NCI-H128 (cell line): ENCODE data around the gene ZIC2.

Experiments
- DNase-seq: peaks from one replicate; lab custom pipeline; 2025; ENCODE audit not compliant: unreplicated experiment; lab: John Stamatoyannopoulos, UW

The ZIC2 gene

DNA sequence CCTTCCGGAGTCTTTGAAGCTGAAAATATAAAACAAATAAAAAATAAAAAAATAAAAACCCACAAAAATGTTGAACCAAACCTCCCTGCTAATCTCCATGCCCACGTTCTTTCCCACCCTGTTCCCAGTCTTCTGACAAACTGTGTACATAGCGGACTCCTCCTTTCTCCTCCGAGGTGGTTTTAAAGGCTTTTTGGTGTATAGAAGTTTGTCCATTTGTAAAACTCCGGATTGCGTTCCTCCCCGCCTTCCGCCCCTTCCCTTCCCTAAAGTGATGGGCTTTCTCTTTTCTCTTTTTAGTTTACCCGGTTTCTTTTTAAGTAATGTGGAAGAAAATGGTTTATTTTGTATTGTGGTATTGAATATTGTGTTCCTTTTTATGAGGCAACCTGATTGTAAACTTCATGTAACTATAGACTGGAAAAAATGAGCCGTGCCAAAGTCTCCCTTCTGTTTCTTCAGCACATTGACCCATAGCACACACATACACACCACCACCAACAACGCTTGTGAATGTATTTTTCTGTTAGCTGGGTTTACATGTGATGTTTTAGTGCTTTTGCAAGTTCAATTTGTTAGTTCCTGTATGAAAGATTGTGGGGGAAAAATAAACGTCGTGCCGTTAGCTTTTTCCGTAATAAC, 4.4 kb downstream of the ZIC2 start:
- no peak for DNase-seq

DNA sequence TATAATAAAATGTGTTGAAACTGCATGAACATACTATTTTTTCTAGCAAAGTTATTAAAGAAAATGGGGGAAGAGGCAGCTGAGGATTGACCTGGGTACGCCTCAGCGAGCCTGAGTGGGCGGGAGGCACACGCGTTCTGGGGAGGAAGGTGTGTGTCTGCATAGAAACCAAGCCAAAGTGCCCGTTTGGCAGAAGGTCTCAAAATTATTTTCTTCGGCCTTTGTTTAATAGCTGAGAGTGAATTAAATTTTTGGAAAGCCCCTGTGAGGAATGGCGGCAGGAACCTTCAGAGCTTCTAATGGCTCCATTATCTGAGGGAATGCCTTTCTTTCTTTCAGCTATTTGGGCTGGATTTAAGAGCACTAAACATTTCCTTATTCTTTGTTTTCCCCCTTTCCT, 5.2 kb downstream of the ZIC2 start:
- DNase-seq = no peak

DNA sequence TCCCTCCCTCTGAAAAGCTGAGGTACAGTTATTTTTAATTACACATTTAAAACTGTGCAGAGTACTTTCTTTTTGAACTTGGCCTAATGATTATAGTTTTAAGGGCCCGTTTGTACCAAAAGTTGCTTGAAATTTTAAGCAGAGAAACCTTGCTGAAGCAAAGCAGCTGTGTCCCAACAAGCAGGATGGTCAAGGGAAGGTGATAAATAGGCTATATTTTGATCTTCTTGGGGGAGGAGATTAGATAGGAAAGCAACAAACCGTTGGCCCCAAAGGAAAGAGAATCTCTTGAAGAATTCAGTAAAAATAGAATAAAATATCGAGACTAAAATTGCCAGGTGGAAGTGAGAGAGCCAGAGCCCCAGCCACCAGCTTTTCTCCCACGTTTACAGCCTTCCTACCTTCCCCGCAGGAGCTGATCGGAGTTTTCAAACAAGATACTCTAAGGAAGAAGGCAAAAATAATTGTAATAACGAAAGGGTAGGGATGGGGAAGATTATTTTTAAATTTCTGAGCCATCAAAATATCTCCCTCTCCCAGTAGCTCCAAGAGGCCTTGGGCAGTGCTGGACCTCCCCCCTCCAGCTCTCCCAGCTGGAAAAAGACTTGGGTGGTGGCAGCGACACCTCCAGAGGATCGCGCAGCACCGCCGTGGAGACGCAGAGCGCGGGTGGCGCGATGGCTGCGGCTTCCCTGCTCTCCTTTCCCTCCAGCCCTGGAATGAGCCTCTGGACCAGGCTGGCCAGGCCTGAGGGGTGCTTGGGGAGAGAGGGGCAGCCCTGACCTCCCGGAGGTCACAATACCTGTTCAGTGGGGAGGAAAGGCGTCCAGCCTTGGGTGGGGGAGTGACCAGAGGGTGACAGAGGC, 5.8 kb downstream of the ZIC2 start:
- DNase-seq = no peak

DNA sequence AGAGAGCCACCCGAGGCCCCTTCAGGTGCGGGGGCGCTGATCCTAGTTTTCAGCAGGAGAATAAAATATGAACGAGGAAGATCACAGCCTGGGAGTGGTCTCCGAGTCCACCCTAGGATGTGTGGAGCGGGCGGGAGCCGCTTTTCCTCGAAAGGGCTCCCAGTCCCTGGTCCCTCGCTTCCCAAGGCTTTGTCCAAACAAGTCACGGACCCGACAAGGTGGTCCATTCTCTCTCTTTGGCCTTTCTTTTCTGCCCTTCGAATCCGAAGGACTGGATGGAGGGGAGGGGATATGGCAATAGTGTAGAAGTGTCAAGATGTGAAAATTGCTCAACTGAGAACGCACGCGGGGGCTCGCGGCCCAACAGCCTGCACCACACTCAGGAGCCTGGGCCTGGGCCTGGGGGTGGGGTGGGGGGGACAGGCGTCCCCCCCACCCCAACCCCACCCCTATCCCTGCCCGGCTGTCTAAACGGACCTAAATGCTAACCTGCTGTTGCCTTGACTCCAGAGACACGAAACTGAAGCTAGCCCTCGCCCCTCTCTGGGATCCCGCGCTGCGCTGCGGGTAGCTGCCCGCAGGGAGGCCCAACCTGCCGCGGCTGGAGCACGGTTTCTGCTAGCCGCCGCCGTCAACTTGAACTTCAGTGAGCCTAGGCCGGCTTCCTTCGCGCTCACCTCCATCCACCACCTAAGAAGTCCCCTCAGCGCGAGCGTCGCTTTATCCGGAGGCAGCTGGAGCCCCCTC, 7.1 kb downstream of the ZIC2 start:
- DNase-seq = no peak

DNA sequence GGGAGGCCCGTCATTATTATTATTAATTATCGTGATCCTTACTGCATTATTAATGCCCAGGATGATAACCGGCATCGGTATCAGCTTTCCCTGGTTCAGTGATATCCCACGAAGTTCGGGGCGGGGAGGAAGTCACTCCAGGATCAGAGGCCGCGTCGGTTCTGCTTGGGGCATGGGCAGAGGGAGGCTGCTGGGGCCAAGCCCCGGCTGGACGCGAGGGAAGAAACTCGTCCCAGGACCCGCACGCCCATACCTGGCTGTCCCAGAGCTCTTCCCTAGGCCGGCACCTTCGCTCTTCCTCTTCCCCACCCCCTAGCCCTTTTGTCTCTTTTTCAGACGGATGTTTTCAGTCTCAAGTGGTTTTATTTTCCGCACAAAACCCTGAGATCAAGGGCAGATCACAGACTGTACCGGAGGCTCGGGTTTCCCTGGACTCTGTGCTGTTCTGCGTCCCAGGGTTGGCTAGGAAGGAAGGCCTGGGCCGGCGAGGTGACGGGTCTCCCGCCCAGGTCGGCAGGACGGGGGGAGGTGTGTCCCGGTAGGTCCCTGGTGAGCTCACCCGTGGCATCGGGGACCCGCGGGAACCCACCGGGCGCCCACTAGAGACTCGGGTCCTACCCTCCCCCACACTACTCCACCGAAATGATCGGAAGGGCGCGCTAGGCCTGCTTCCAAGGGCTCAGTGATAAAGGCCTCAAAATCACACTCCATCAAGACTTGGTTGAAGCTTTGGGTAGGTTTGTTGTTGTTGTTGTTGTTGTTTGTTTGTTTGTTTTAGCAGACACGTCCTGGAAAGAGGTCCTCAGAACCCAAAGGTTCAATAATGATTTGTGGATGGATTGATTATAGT, 7.9 kb downstream of the ZIC2 start:
- DNase-seq = no peak

DNA sequence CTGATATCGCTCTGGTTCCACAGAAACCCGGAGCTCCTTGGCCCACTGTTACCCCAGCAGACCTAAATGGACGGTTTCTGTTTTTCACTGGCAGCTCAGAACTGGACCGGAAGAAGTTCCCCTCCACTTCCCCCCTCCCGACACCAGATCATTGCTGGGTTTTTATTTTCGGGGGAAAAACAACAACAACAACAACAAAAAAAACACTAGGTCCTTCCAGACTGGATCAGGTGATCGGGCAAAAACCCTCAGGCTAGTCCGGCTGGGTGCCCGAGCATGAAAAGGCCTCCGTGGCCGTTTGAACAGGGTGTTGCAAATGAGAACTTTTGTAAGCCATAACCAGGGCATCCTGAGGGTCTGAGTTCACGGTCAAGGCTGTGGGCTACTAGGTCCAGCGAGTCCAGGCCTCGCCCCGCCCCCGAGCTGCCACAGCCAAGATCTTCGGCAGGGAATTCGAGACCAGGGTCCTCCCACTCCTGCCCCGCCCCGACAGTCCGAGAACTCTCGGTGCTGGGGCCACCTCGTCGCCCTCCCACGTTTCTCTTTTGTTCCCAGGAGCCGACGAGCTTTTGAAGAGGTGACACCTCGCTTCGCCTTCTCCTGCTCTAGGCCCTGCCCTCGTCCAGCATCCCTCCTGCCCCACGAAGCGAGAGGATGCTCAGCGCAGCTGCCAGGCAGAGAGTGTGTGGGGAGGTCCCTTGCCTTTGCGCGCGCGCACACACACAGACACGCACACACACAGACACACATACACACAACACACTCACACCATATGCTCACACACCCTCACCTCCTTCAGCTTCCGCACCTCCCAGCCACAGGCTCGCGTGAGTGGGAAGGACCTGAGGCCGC, 8.8 kb downstream of the ZIC2 start:
- no peak for DNase-seq

DNA sequence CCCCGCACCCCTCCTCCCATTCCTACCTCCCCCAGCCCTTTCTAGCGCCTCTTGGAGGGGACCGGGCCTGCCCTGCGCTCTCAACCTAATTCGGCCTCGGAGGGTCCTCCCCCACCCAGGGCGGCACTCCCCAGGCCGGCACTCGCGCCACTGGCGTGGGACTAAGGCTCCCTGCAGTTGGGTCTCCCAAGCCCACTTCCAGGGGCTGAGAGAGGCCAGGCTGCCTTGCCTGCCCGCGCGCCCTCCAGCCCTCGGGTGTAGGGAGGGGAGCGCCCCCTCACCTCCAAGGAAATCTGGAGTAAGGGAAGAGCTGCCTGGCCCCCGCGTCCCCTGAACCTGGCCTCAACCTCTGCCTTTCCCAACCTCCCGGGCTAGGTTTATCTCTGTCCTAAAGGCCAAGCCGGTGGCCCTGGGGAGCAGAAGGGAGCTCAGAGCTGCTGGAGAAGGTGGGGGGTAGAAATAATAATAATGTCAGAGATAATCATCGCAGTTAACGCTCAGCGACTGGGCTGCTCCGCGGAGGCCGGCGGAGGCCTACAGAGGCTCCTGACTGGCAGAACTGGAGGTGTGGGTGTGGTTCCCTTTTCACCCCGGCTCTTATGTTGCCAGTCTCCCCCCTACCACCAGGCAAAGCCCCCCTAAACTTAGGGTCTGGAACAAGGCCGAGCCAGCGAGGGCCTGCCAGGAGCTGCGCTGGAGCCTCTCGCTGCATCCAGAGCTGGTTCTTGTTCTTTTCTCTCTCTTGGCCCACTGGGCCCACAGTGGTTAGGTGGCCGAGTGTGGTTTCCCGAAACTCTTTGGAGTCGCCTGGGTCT, 9.6 kb downstream of the ZIC2 start:
- DNase-seq = no peak

DNA sequence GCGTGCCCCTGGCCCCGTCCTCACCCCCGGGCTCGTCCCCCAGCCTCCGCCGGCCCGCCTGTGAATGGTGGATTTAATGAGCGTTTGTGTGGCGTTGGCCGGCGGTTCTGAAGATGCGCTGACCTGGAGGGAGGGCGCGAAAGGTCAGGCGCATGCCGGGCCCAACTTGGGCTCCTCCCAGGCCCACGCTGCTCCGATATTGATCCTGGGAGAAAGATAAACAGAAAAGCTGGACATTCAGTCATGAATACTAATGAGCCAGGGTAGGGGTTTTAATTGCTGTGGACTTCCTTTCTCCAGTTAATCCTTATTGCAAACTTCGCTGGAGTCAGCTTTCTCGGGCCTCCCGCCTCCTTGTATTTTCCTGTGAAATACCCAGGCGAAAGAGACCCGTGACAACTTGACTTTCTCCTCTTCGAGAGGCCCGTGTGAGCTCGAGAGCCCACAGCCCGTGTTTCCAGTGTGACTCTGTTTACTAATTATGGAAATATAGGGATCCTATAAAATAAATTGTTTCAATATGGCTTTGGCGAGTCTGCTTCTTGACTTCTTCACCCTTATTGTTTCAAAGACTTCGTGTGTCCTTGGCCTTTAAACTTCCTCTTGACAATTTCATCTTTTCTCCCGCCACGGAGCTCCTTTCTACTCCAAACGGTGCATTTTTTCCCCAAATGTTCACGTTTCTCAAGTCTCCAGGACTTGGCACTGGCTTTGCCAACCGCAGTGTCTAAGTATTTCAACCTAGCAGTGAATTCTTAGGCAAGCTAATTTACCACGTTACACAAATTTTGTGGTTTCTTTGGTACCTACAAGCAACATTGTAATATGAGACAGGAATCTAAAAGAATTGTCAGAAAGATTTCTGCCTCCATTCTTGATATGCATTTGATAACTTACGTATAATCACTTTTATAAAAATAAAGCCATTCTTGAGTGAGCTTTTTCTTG, 10.5 kb downstream of the ZIC2 start:
- DNase-seq = no peak

DNA sequence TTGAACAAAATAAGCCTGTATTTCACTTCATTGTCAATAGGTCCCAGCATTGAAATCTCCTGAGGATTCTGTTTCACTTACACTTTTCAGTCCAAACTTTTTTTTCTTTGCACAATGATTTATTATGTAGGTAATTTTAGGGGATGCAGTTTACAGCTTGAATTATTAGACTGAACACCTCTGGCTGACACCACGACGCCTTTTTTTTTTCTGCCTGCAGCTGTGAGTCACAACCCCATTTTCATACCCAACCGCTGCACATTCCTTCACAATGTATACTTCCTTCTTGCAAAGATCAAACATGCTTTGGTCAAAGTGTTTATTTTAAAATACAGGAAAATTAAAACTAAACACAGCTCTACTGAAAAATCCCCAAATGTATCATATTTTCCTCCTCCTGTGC, 11.4 kb downstream of the ZIC2 start:
- no peak for DNase-seq

DNA sequence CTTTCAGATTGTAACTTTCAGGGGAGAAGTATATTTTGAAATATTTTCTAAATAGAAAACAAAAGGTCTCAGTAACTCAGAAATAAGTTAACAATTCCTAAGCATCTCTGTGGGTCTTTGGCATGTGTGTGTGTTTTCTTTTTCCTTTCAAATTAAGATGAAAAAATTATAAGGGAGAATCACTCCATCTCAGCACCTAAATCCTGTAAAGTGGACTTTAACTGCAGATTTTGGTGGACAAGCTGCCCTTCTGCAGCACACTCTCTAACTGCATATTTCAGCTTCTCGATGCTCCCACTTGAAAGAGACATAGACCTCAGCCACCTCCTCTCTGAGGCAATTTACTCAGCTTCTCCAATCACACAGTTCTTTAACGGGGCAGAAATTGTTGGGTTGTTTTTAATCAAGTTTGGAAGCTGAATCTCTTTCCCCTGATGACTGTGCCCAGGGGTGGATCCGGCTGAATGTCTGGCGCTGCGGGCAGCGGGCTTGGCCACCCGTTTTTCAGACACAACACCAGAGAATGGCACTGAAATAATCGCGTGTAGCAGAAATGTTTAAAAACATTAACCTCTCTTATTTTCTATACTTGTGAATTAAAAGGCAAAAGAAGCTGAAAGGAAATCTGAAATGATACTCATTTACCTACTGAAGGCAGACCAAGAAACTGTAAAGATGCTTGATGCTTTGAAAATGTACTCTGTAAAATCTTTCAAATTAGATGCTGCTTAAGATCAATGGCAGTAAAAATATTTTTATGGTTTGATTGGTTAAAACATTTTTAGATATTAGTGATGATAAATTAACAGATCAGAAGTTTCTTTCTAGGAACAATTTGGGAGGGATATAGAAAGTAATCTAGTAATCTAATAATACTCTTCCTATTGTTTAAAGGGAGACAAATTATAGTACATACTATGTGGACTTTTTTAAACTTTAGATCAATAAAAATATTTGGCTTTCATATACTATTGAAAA, 12.4 kb downstream of the ZIC2 start:
- DNase-seq = no peak

DNA sequence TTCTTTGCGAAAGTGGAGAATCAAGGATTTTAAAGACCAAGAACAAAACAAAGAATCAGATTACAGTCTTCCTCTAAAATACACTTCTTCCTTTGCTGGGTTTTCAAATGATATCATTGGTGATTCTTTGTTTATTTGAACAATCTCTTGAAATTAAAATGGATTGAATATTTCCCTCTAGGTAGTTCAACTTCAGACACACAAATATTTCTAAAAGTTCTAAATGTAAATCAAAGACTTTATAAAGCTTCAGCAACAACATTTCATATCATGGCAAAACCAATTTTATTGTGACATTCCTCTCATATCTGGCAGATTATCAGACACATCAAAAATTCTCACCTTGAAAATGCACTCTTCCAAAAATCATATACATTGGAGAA, 13.0 kb downstream of the ZIC2 start:
- DNase-seq = no peak

DNA sequence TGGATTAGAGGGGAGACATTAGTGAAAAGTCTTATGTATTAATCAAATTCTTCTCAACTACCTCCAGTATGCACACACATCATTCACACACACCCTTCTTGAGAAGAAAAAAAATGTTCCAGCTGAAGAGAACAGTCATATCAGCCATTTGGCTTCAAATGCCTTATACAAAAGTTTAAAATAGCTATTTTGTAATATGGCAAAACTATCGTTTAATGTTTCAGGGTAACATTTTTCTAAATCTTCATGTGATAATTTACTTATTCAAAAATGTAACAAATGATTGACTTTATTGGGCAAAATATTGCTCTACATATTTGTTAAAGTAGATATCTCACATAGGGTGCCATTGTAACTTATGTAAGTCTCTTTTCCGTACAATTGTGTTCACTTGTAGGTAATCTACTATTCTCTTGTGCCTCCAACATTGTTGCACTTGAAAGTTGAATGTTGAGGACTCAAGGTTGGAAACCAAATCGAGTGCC, 13.6 kb downstream of the ZIC2 start:
- DNase-seq = no peak

DNA sequence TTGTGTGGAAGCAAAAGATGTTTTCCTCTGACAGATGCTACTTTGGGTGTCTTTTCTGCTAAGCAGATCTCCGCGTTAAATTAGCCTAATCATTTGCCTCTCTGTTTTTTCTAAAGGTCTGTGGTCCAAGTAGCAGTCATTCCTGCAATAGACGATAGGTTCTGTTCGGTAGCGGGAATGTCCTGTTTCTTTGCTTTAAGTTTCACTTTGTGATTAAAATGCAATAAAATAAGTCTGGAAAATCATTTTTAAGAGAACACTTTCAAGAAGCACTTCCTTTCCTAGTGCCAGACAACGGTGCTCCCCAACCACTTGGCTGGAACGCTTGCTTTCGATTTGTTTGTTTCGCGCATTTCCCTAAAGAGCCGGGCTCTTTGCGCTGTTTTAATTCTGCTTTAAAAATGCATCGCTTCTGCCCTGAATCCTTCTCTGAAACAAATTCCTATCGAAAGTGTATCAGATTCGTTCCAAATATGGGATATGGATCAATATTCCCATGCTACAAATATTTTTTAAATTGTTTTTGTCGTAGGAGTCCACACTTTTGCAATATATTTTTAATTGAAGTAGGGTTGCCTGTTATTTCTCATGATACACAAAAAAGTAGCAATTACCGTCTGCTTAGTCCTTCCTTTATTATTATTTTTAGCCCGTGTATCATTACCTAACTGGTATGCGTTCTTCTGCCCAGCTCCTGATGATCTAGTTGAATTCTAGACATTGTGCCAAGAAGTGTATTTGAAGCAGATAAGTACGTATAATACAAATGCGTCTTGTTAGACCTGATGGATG, 14.2 kb downstream of the ZIC2 start:
- DNase-seq = no peak

DNA sequence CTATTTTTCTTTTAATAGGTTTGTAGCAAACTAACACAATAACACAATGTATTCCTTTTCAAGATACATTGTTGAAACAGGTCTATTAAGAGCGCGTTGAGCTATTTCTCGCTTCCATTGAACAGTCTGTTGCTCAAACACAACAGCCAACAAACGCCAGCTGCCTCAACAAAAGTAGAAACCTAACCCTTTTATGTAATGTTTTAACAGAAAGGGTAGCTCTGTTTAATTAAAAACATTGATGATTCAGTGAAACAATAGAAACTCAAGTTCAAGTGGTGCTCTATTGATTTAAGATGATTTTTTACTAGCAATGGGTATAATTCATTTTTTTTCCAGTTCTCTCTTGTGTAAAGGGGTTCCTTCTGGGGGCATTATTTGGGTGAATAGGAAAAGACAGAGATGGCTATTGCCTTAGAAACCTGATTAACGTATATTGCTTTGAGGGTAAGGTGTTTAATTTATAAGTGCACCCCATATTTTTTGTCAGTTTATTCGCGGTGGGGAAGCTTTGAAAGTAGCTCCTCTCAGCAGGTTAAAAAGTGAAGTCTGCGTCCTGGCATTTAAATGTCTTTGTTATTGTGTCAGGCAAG, 14.9 kb downstream of the ZIC2 start:
- DNase-seq = no peak

DNA sequence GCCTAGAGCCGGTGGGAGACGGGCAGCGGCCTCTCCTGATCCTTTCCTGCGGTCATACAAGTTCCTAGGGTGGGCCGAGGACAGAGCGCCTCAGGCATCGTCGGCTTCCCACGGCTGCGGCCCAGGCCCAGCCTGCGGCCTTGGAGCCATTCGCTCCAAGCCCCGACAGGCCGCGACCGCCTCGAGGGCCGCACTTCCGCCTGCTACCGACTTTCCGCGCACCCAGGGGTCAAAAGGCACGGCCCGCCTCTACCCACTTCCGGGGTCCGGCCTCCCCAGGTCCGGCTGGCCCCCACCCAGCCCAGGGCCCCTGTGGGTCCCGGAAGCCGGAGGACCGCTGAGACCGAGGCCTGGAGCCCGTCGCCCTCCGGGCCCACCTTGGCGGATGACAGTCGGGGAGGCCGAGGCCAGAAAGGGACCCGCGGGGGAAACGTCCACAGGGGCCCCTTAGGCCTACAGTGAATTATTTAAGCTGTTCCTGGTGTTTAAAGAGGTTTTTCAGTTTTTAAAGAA, 16.2 kb downstream of the ZIC2 start:
- DNase-seq = no peak

DNA sequence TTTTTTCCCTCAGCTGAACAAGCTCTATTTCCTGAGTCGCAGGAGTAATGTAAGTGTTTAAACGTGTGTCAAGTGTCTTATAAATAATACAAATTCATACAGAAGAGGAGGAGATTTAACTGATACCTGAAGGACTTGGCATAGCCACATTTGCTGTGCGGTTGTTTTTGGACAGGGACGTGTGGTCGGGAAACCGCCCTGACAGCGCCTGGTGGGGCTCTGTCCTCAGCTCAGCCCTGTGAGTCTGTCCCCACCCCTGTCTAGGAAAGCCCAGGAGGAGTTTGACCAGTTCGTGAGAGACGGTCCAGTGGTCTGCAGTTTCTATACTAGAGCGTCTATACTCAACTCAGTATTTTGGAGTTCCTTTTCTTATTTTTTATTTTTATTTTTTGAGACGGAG, 16.7 kb downstream of the ZIC2 start:
- no peak for DNase-seq
